Kidney (tissue), 14 donors: ENCODE measurements around the gene CMIP. TPM values are rescaled to one million over a fixed set of nuclear protein-coding genes. Genes with fewer than 3 reads are reported as not detected.
A peak's percentile ranks its signal among the peaks of the same experiment; 100 is the strongest.
"Not testable (repeated sequence)": the region's sequence is repeated elsewhere in the genome, so short reads cannot be mapped to it uniquely, and the experiment has no call there.

Experiments
- DNase-seq, 5 donors: peaks; one replicate each; pipeline ENCODE4 v3.0.0-alpha.2; 2013 to 2020
- FAIRE-seq: peaks from 2 replicates; lab custom pipeline; 2012; peaks lifted over from hg19 to GRCh38; lab: Jason Lieb, UNC
- H3K27ac ChIP-seq, 2 donors: one replicate each; pipeline ENCODE4 v1.7.0; 2013; ENCODE audit warnings: low read depth in 2 of 2, low read length in 2 of 2, inconsistent platforms in 1 of 2
- H3K27me3 ChIP-seq: one replicate; pipeline ENCODE4 v1.7.1; 2013; ENCODE audit warnings: low read length, inconsistent platforms; ENCODE audit not compliant: control insufficient read depth, insufficient read depth
- H3K36me3 ChIP-seq, 3 donors: one replicate each; pipeline versions ENCODE4 v1.7.0 to v1.7.1; 2013; ENCODE audit warnings: low read length in 3 of 3, control low read depth in 1 of 3, inconsistent platforms in 1 of 3; ENCODE audit not compliant: insufficient read depth in 3 of 3, control insufficient read depth in 2 of 3
- H3K4me1 ChIP-seq, 3 donors: one replicate each; pipeline versions ENCODE4 v1.7.0 to v1.7.1; 2013; ENCODE audit warnings: low read length in 3 of 3, inconsistent platforms in 1 of 3, low read depth in 1 of 3; ENCODE audit not compliant: control insufficient read depth in 2 of 3, insufficient read depth in 2 of 3
- H3K4me3 ChIP-seq, 3 donors: one replicate each; pipeline versions ENCODE4 v1.7.0 to v1.8.1; 2013; ENCODE audit warnings: low read length in 3 of 3, control low read depth in 1 of 3, inconsistent platforms in 1 of 3
- H3K9ac ChIP-seq, 3 donors: one replicate each; pipeline versions ENCODE4 v1.7.0 to v1.7.1; 2013; ENCODE audit warnings: low read length in 3 of 3, control low read depth in 1 of 3, inconsistent platforms in 1 of 3
- H3K9me3 ChIP-seq, 3 donors: one replicate each; pipeline versions ENCODE4 v1.7.0 to v1.7.1; 2013; ENCODE audit warnings: low read length in 3 of 3, control low read depth in 1 of 3, inconsistent platforms in 1 of 3; ENCODE audit not compliant: control insufficient read depth in 2 of 3, insufficient read depth in 1 of 3
- CTCF ChIP-seq: IDR thresholded peaks from 3 replicates; pipeline ENCODE4 v1.5.1; 2012; ENCODE audit warnings: mild to moderate bottlenecking, moderate library complexity, borderline replicate concordance; ENCODE audit not compliant: insufficient read depth; ENCODE audit errors: extremely low read depth
- intact Hi-C: fragments of 100-400 bp; cut with DNase I; formaldehyde crosslinking; loops from one replicate; pipeline ENCODE4 v1.11.1; 2022
- polyA plus RNA-seq: library from polyadenylated mRNA; stranded (reverse); fragments of 350-450 nt; fragmentation: Illumina TruSeq; extraction: RNeasy Lipid Tissue Mini Kit (QIAGEN cat#74804); gene quantifications from one replicate; pipeline ENCODE4 v1.2.3, GENCODE V29; 2014; ENCODE audit warnings: low read depth, low replicate concordance; ENCODE audit not compliant: insufficient read depth
- total RNA-seq: library from RNA; stranded (reverse); fragmentation: NEBNext Ultra II Directional; extraction: Animal tissue kit (Norgen Biotek cat#: 25700); gene quantifications from one replicate; pipeline ENCODE4 v1.2.1, GENCODE V29; 2021
- donor health status: control.
- donor health status: control.
- donor health status: control.
- donor health status: control.
- donor health status: control.
- donor health status: DM: yes; HTN: yes; CAD: no.
- donor health status: Normal renal cell carcinoma (clear cell type).

CMIP gene
- total and polyA plus RNA-seq, 2 donors from 2014 or later, result 16.6 to 65.7 TPM

GRCh38 chr16:81401035-81401950 is 43.3 kb upstream of the CMIP start:
- Histone ChIP-seq H3K9ac (no peak overlapping the region), H3K4me1 (peaks cover 0 to 3% (median 0%) of the 10 kb centered on the region in 3 donors), H3K4me3 (no peak overlapping the region), H3K27ac (peak overlapping the region in 1 of 2 donors; percentile 5), H3K36me3 (no peaks in the 10 kb centered on the region), H3K9me3 (peaks cover 0 to 10% (median 0%) of the 10 kb centered on the region in 3 donors), H3K27me3 (no peaks in the 10 kb centered on the region)
- intact Hi-C loops, result loop anchor here (5.0 kb wide), 1 partner anchor 321 kb away; no protein-coding TSS in a partner anchor
- no peak for TF ChIP-seq CTCF
- FAIRE-seq (no peak), DNase-seq (no peak)

GRCh38 chr16:81403208-81403600 is 41.4 kb upstream of the CMIP start:
- H3K4me3 ChIP-seq, result no peak overlapping the region
- no peaks in the 10 kb centered on the region for H3K36me3 ChIP-seq
- H3K4me1 ChIP-seq, result peaks cover 0 to 3% (median 0%) of the 10 kb centered on the region in 3 donors
- no peak overlapping the region for H3K9ac ChIP-seq
- H3K9me3 ChIP-seq, result peaks cover 0 to 10% (median 0%) of the 10 kb centered on the region in 3 donors
- TF ChIP-seq CTCF, result no peak
- FAIRE-seq, result no peak
- no peak overlapping the region for H3K27ac ChIP-seq
- no peaks in the 10 kb centered on the region for H3K27me3 ChIP-seq
- intact Hi-C loops, result loop anchor here (5.0 kb wide), 1 partner anchor 319 kb away; no protein-coding TSS in a partner anchor
- DNase-seq, result no peak

- Histone ChIP-seq H3K4me1 (peaks cover 0 to 3% (median 0%) of the 10 kb centered on the region in 3 donors), H3K27me3 (no peaks in the 10 kb centered on the region), H3K36me3 (no peaks in the 10 kb centered on the region), H3K9ac (peak overlapping the region in 1 of 3 donors; percentile 19), H3K4me3 (no peak overlapping the region), H3K27ac (no peak overlapping the region), H3K9me3 (peaks cover 0 to 10% (median 0%) of the 10 kb centered on the region in 3 donors)
- peak; percentile 89 to 93 (median 92) for DNase-seq
- FAIRE-seq, result no peak
- TF ChIP-seq CTCF, result peak; percentile 98
- intact Hi-C loops, result loop anchor here (5.0 kb wide), 1 partner anchor 319 kb away; no protein-coding TSS in a partner anchor
Observed at GRCh38 chr16:81403601-81404391, 40.8 kb upstream of the CMIP start.

- H3K27ac ChIP-seq, H3K4me1 ChIP-seq, FAIRE-seq, H3K9me3 ChIP-seq, H3K27me3 ChIP-seq, H3K36me3 ChIP-seq, DNase-seq, H3K9ac ChIP-seq, intact Hi-C loops, H3K4me3 ChIP-seq: not testable (repeated sequence)
Observed at GRCh38 chr16:81405002-81405401, 39.6 kb upstream of the CMIP start.
